Measurements from ENCODE around the gene SLC37A1.

The SLC37A1 gene

GRCh38 chr21:42570362-42570761, 56.7 kb downstream of the SLC37A1 start:
- TF ChIP-seq CTCF (conservative IDR thresholded peaks at IDR 0.05; ENCODE audit: low read depth): no peak
- H3K27ac ChIP-seq: no peak overlapping the region
- DNase-seq (ENCODE audit: low spot score): no peak
- ChIA-PET POLR2A (ENCODE audit: low non-redundant PET) (no interaction called here), CTCF (no interaction called here)

- no peak for DNase-seq (ENCODE audit: low spot score)
- TF ChIP-seq CTCF (conservative IDR thresholded peaks at IDR 0.05; ENCODE audit: low read depth): no peak
- CTCF ChIA-PET: no interaction called here
- H3K27ac ChIP-seq: no peak overlapping the region
- POLR2A ChIA-PET (ENCODE audit: low non-redundant PET): no interaction called here
Observed at GRCh38 chr21:42570841-42571387, 57.3 kb downstream of the SLC37A1 start.

GRCh38 chr21:42571391-42572150, 57.9 kb downstream of the SLC37A1 start:
- CTCF ChIA-PET: no interaction called here
- POLR2A ChIA-PET (ENCODE audit: low non-redundant PET): no interaction called here
- no peak overlapping the region for H3K27ac ChIP-seq
- DNase-seq (ENCODE audit: low spot score): no peak
- TF ChIP-seq CTCF (conservative IDR thresholded peaks at IDR 0.05; ENCODE audit: low read depth): no peak

- ChIA-PET CTCF (interaction anchor here (0.7 kb wide), 1 partner anchor 35 kb away, joined by 8 read pairs; no protein-coding TSS in a partner anchor), POLR2A (ENCODE audit: low non-redundant PET) (interaction anchor here (0.7 kb wide), 1 partner anchor 10 kb away, joined by 3 read pairs; no protein-coding TSS in a partner anchor)
- no peak for DNase-seq (ENCODE audit: low spot score)
- no peak for TF ChIP-seq CTCF (conservative IDR thresholded peaks at IDR 0.05; ENCODE audit: low read depth)
- no peak overlapping the region for H3K27ac ChIP-seq
Observed at GRCh38 chr21:42572906-42573495, 59.3 kb downstream of the SLC37A1 start.

- DNase-seq (ENCODE audit: low spot score): peak; percentile 5
Observed at GRCh38 chr21:42574234-42575027, 60.8 kb downstream of the SLC37A1 start.

More at GRCh38 chr21:42574234-42575027, 60.8 kb downstream of the SLC37A1 start:
- ChIA-PET POLR2A (ENCODE audit: low non-redundant PET) (no interaction called here), CTCF (no interaction called here)
- TF ChIP-seq CTCF (conservative IDR thresholded peaks at IDR 0.05; ENCODE audit: low read depth): no peak; the same call in 1 of the 2 replicates
- no peak overlapping the region for H3K27ac ChIP-seq

Data from RWPE1 (cell line).